Lower lobe of right lung (tissue), 2 donors: ENCODE measurements around the gene RTN4. TPM values are rescaled to one million over a fixed set of nuclear protein-coding genes. Genes with fewer than 3 reads are reported as not detected.
"Not testable (repeated sequence)": the region's sequence is repeated elsewhere in the genome, so short reads cannot be mapped to it uniquely, and the experiment has no call there.

Source experiments
- ATAC-seq, 2 donors: fragments of 200-7000 bp; cut with Tn5 transposase; one replicate each; pipeline ENCODE4 v1.9.1; 2020 to 2022; ENCODE audit warnings: mild to moderate bottlenecking in 2 of 2, moderate library complexity in 2 of 2
- DNase-seq: peaks from one replicate; pipeline ENCODE4 v3.0.0-alpha.2; 2020
- H3K27ac ChIP-seq: fragments of 200-600 bp; one replicate; pipeline ENCODE4 v1.8.0; 2022
- H3K27me3 ChIP-seq: fragments of 200-600 bp; one replicate; pipeline ENCODE4 v1.8.0; 2022; ENCODE audit warnings: low read depth
- H3K36me3 ChIP-seq: fragments of 200-600 bp; one replicate; pipeline ENCODE4 v1.8.0; 2022; ENCODE audit warnings: mild to moderate bottlenecking
- H3K4me1 ChIP-seq: fragments of 200-600 bp; one replicate; pipeline ENCODE4 v1.8.0; 2022
- H3K4me3 ChIP-seq: fragments of 200-600 bp; one replicate; pipeline ENCODE4 v1.8.0; 2022; ENCODE audit warnings: mild to moderate bottlenecking
- H3K9me3 ChIP-seq: fragments of 200-600 bp; one replicate; pipeline ENCODE4 v1.8.0; 2022
- CTCF ChIP-seq: fragments of 200-600 bp; IDR thresholded peaks from one replicate; pipeline ENCODE4 v1.8.0; 2022; ENCODE audit warnings: antibody characterized with exemption, mild to moderate bottlenecking
- intact Hi-C: fragments of 100-400 bp; cut with DNase I; formaldehyde crosslinking; loops from one replicate; pipeline ENCODE4 v1.11.0; 2022
- total RNA-seq: library from RNA; stranded (reverse); fragmentation: NEBNext Ultra II Directional; extraction: Animal tissue kit (Norgen Biotek cat#: 25700); gene quantifications from one replicate; pipeline ENCODE4 v1.2.1, GENCODE V29; 2021
- donor health status: DM: no; HTN: yes; CAD: no; lungs with severe emphysema.

RTN4 gene
- total RNA-seq, 1 donor from 2014 or later, result 317 TPM

DNA sequence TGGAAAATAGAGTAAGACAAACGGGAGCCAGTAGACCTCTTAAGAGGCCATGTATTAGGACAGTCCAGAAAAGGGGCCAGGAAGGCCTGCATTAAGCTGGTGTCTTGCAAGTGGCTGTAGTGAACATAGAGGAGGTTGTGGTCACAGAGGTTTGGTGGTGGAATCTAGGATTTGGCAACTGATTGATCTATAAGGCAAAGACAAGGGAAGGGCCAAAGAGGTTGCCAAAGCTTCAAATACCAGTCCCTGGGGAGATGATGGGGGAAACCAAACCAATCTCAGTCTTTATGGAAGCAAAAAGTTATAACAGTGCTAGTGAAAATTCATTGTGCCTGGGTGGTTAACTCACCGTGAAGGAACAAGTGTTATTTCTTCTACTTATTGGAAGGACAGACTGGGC is 28.7 kb upstream of the RTN4 start:
- DNase-seq, result no peak
- Histone ChIP-seq H3K36me3 (no peaks in the 10 kb centered on the region), H3K4me1 (peaks cover 11% of the 10 kb centered on the region), H3K27ac (no peak overlapping the region), H3K9me3 (no peaks in the 10 kb centered on the region), H3K27me3 (no peaks in the 10 kb centered on the region), H3K4me3 (no peak overlapping the region)
- intact Hi-C loops, result no loop called here
- no peak for TF ChIP-seq CTCF
- ATAC-seq, result no peak

DNA sequence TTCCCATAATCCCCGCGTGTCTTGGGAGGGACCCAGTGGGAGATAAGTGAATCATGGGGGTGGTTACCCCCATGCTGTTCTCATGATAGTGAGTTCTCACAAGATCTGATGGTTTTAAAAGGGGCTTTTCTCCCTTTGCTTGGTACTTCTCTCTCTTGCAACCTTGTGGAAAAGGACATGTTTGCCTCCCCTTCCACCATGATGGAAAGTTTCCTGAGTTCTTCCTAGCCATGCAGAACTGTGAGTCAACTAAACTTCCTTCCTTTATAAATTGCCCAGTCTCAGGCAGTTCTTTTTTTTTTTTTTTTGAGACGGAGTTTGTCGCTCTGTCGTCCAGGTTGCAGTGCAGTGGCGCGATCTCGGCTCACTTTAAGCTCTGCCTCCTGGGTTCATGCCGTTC is 26.5 kb upstream of the RTN4 start:
- Histone ChIP-seq H3K27me3 (no peaks in the 10 kb centered on the region), H3K36me3 (no peaks in the 10 kb centered on the region), H3K27ac (no peak overlapping the region), H3K4me1 (no peaks in the 10 kb centered on the region), H3K4me3 (no peak overlapping the region), H3K9me3 (no peaks in the 10 kb centered on the region)
- no peak for TF ChIP-seq CTCF
- DNase-seq (no peak), ATAC-seq (no peak)
- intact Hi-C loops, result no loop called here

DNA sequence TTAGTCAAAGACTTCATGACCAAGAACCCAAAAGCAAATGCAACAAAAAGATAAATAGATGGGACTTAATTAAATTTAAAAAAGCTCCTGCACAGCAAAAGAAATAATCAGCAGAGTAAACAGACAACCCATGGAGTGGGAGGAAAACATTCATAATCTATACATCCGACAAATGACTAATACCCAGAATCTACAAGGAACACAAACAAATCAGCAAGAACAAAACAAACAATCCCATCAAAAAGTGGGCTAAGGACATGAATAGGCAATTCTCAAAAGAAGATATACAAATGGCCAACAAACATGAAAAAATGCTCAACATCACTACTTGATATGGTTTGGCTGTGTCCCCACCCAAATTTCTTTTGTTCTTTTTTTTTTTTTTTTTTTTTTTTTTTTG is 25.8 kb upstream of the RTN4 start:
- H3K27ac ChIP-seq, H3K36me3 ChIP-seq, H3K4me1 ChIP-seq, ATAC-seq, H3K27me3 ChIP-seq, H3K4me3 ChIP-seq, DNase-seq, H3K9me3 ChIP-seq, intact Hi-C loops: not testable (repeated sequence)

DNA sequence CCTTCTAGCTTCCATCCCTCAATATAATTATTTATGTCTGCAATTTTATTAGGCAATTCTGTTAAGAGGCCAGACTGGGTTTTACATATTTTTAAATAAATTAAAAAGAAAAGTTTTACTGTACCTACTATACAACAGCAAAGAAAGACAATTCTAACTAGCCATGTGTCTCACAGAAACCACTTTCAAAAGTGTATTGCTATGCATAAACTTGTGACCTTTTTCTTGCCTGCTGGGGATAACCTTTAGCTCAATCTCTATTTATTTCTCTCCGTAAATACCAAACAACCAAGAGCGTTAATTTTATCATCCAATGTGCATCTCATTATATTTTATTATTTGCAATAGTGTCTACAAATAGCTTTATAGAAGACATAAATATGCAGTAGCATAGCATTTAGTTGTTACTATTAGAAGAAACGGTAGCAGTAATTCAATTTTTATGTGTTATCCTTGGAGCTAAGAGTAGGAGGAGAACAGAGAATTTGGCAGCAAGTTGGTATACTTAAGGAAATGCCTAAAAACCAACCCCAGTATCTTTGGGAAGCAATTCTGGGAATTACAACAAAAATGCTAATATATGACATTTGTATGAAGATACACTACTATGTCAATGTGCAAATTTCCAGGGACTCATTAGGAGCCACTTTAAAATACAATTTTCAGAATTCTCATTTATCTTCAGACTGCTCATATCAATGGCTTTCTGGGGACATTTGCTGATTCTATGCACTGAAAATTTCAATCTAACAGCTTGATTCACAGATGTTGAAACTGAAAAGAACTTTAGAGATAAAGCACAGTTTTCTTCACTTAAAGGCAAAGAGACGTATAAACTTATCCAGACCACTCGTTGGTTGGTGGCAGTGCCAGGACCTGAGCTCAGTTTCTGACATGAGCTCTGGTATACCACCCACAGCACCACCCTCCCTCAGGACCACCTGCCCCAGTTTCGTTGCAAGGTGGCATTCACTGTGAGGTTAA is 23.0 kb upstream of the RTN4 start:
- ATAC-seq (no peak), DNase-seq (no peak)
- no peaks in the 10 kb centered on the region for H3K9me3 ChIP-seq
- H3K27me3 ChIP-seq, result no peaks in the 10 kb centered on the region
- no peak for TF ChIP-seq CTCF
- no peaks in the 10 kb centered on the region for H3K36me3 ChIP-seq
- H3K4me1 ChIP-seq, result no peaks in the 10 kb centered on the region
- no peak overlapping the region for H3K27ac ChIP-seq
- intact Hi-C loops, result no loop called here
- no peak overlapping the region for H3K4me3 ChIP-seq

DNA sequence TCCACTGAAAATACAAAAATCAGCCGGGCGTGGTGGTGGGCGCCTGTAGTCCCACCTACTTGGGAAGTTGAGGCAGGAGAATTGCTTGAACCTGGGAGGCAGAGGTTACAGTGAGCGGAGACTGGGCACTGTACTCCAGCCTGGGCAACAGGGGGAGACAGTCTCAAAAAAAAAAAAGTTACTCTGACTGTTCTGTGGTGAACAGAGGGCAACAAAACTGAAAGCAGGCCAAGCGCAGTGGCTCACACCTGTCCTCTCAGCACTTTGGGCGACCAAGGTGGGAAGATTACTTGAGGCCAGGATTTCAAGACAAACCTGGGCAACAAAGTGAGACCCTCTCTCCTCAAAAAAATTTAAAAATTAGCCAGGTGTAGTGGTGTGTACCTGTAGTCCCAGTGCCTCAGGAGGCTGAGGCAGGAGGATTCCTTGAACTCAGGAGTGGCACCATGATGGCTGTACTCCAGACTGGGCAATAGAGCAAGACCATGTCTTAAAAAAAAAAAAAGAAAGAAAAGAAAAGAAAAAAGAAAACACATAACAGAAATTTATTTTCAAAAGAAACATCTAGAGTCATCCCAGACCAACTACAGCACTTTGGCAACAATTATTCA is 13.6 kb upstream of the RTN4 start:
- Histone ChIP-seq H3K4me3 (no peak overlapping the region), H3K27ac (no peak overlapping the region), H3K4me1 (no peaks in the 10 kb centered on the region), H3K9me3 (no peaks in the 10 kb centered on the region), H3K27me3 (no peaks in the 10 kb centered on the region), H3K36me3 (no peaks in the 10 kb centered on the region)
- DNase-seq (no peak), ATAC-seq (no peak)
- intact Hi-C loops, result no loop called here
- peak; percentile 17 for TF ChIP-seq CTCF

DNA sequence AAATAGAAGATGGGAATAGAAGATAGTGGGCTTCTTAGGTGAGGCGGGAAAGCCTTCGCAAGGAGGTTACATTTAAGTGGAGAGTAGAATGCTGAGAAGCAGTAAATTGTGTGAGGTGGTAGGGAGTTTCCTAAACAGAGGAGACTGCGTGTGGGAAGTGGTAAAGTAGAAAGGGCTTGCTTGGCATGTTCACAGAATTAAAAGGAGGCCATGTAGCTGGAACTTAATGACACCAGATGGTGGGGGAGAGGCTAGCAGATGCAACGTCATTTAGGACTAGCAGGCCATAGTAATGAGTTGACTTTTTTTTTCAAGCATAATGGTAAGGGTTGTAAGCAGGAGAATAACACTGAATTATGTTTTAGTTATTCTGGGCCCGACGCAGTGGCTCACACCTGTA is 13.0 kb upstream of the RTN4 start:
- H3K9me3 ChIP-seq, result no peaks in the 10 kb centered on the region
- DNase-seq (no peak), ATAC-seq (no peak)
- intact Hi-C loops, result no loop called here
- TF ChIP-seq CTCF, result no peak
- no peaks in the 10 kb centered on the region for H3K27me3 ChIP-seq
- no peaks in the 10 kb centered on the region for H3K36me3 ChIP-seq
- H3K27ac ChIP-seq, result no peak overlapping the region
- no peak overlapping the region for H3K4me3 ChIP-seq
- no peaks in the 10 kb centered on the region for H3K4me1 ChIP-seq
